Endothelial cell of umbilical vein (primary cell): ENCODE results near the gene ANKRD44.

Experiments used
- CTCF ChIP-seq, 2 donors: IDR thresholded peaks; 1 replicate in 1 of 2; 2 replicates in 1 of 2; pipeline ENCODE4 v1.5.1; 2011; ENCODE audit warnings: low read length in 2 of 2, mild to moderate bottlenecking in 2 of 2, moderate library complexity in 2 of 2, control low read depth in 1 of 2, inconsistent platforms in 1 of 2, low read depth in 1 of 2; ENCODE audit not compliant: insufficient read depth in 1 of 2; ENCODE audit errors: extremely low read depth in 1 of 2
- JUN ChIP-seq: IDR thresholded peaks from 2 replicates; pipeline ENCODE4 v1.6.1; 2011; ENCODE audit warnings: borderline replicate concordance, low read depth; ENCODE audit not compliant: insufficient read length, insufficient read depth
- MYC ChIP-seq: IDR thresholded peaks from one replicate; pipeline ENCODE4 v1.6.1; 2011; ENCODE audit warnings: mild to moderate bottlenecking, low read depth, low read length
- POLR2A ChIP-seq: IDR thresholded peaks from 2 replicates; pipeline ENCODE4 v1.6.1; 2012; ENCODE audit warnings: low read depth, mild to moderate bottlenecking, control low read depth, low read length
- POLR2AphosphoS5 ChIP-seq: IDR thresholded peaks from 2 replicates; pipeline ENCODE4 v1.6.1; 2012; ENCODE audit warnings: low read depth, mild to moderate bottlenecking, control low read depth, low read length, moderate library complexity; ENCODE audit not compliant: insufficient read depth

DNA sequence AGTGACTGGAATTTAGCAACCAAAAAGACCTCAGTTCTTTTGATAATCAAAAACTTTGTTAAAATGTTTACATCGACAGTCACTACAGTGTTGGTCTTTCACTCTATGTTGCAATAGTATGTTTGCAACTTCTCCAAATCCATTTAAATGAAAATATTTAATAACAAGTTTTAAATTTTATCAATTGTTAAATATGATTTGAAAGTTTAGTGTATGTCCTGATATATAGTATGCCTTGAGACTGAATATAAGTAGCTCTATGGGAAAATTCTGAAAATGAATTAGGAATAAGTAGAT is 109.9 kb downstream of the ANKRD44 start:
- TF ChIP-seq CTCF (IDR thresholded peaks at IDR 0.05; ENCODE audit: extremely low read depth in 1 of 2, insufficient read depth in 1 of 2, low read depth in 1 of 2, low read length in 2 of 2), result no peak
- no peak for TF ChIP-seq MYC
- no peak for TF ChIP-seq POLR2A
- TF ChIP-seq JUN, result no peak
- no peak for TF ChIP-seq POLR2AphosphoS5
